IMR-90 (cell line): Measurements from ENCODE around the gene EHD4. TPM values are rescaled to one million over a fixed set of nuclear protein-coding genes. Genes with fewer than 3 reads are reported as not detected.

ENCODE experiments used
- ATAC-seq: fragments of 200-7000 bp; cut with Tn5 transposase; 2 replicates; pipeline ENCODE4 v1.9.1; 2020; ENCODE audit warnings: low read depth, mild to moderate bottlenecking, moderate library complexity
- BruUV-seq: library from RNA; stranded (reverse); fragments of 400-500 nt; replicated peaks from 2 replicates; lab custom pipeline; 2021; lab: Mats Ljungman, UMichigan
- CTCF ChIA-PET: fragments of 300-600 bp; formaldehyde crosslinking; extraction: SDS; loops from one replicate; lab custom pipeline; 2021; ENCODE audit warnings: antibody characterized with exemption; lab: Yijun Ruan, JAX
- POLR2A ChIA-PET: fragments of 300-600 bp; sonication (Branson Sonifier 250); formaldehyde crosslinking; loops from one replicate; lab custom pipeline; 2022; ENCODE audit warnings: antibody characterized with exemption; ENCODE audit not compliant: unreplicated experiment; lab: Charles Lee
- DNase-seq: peaks from one replicate; pipeline ENCODE4 v3.0.0; 2013
- H2AFZ ChIP-seq: replicated peaks from 2 replicates; pipeline ENCODE3; 2013; ENCODE audit warnings: low read length, mild to moderate bottlenecking; ENCODE audit not compliant: poor library complexity
- H2AK5ac ChIP-seq: 2 replicates; pipeline ENCODE4 v1.6.1; 2013; ENCODE audit warnings: low read depth, low read length, inconsistent platforms
- H2AK9ac ChIP-seq: replicated peaks from 2 replicates; pipeline ENCODE3; 2013; ENCODE audit warnings: mild to moderate bottlenecking, low read depth, low read length, moderate library complexity; ENCODE audit not compliant: poor library complexity
- H2BK120ac ChIP-seq: 2 replicates; pipeline ENCODE4 v1.6.1; 2013; ENCODE audit warnings: low read depth, low read length, inconsistent platforms
- H2BK15ac ChIP-seq: 3 replicates; pipeline ENCODE4 v1.6.1; 2013; ENCODE audit warnings: low read depth, low read length, inconsistent platforms
- H2BK20ac ChIP-seq: 2 replicates; pipeline ENCODE4 v1.6.1; 2013; ENCODE audit warnings: low read depth, mild to moderate bottlenecking, inconsistent platforms, low read length, moderate library complexity
- H2BK5ac ChIP-seq: 2 replicates; pipeline ENCODE4 v1.6.1; 2013; ENCODE audit warnings: mild to moderate bottlenecking, low read depth, low read length, inconsistent platforms; ENCODE audit not compliant: poor library complexity, severe bottlenecking
- H3K14ac ChIP-seq: replicated peaks from 2 replicates; pipeline ENCODE4 v1.6.1; 2013; ENCODE audit warnings: low read depth, low read length, inconsistent platforms
- H3K18ac ChIP-seq: 2 replicates; pipeline ENCODE4 v1.6.1; 2013; ENCODE audit warnings: low read depth, low read length, control low read depth
- H3K23ac ChIP-seq: 2 replicates; pipeline ENCODE4 v1.6.1; 2013; ENCODE audit warnings: low read depth, low read length, inconsistent platforms
- H3K27ac ChIP-seq: 2 replicates; pipeline ENCODE4 v1.5.1; 2013; ENCODE audit warnings: mild to moderate bottlenecking, control low read depth, low read length; ENCODE audit not compliant: insufficient read depth
- H3K27me3 ChIP-seq: 2 replicates; pipeline ENCODE4 v1.6.1; 2013; ENCODE audit warnings: low read length; ENCODE audit not compliant: control insufficient read depth, insufficient read depth
- H3K36me3 ChIP-seq: 2 replicates; pipeline ENCODE4 v1.6.1; 2013; ENCODE audit warnings: low read length, mixed read lengths; ENCODE audit not compliant: control insufficient read depth, insufficient read depth
- H3K4ac ChIP-seq: 2 replicates; pipeline ENCODE4 v1.6.1; 2013; ENCODE audit warnings: low read depth, low read length, inconsistent platforms
- H3K4me1 ChIP-seq: 2 replicates; pipeline ENCODE4 v1.6.1; 2013; ENCODE audit warnings: low read length, mixed read lengths; ENCODE audit not compliant: control insufficient read depth, insufficient read depth
- H3K4me2 ChIP-seq: 2 replicates; pipeline ENCODE4 v1.6.1; 2013; ENCODE audit warnings: low read depth, mild to moderate bottlenecking, control low read depth, low read length, moderate library complexity
- H3K4me3 ChIP-seq: 2 replicates; pipeline ENCODE4 v1.5.1; 2013; ENCODE audit warnings: low read depth, mild to moderate bottlenecking, control low read depth, low read length, moderate library complexity; ENCODE audit not compliant: insufficient read depth
- H3K56ac ChIP-seq: 2 replicates; pipeline ENCODE4 v1.6.1; 2013; ENCODE audit warnings: low read length, inconsistent platforms; ENCODE audit not compliant: insufficient read depth; ENCODE audit errors: extremely low read depth
- H3K79me1 ChIP-seq, 2 experiments: 2 replicates each; pipeline ENCODE4 v1.6.1; 2013; ENCODE audit warnings: low read length in 2 of 2, inconsistent platforms in 1 of 2, low read depth in 1 of 2
- H3K9ac ChIP-seq: 2 replicates; pipeline ENCODE4 v1.6.1; 2013; ENCODE audit warnings: low read depth, low read length, control low read depth
- H3K9me1 ChIP-seq: 2 replicates; pipeline ENCODE4 v1.6.1; 2013; ENCODE audit warnings: low read length, inconsistent platforms; ENCODE audit not compliant: insufficient read depth
- H3K9me3 ChIP-seq: 2 replicates; pipeline ENCODE4 v1.6.1; 2013; ENCODE audit warnings: low read length; ENCODE audit not compliant: control insufficient read depth, insufficient read depth
- H4K20me1 ChIP-seq: 2 replicates; pipeline ENCODE4 v1.6.1; 2013; ENCODE audit warnings: low read length, inconsistent platforms; ENCODE audit not compliant: insufficient read depth
- H4K5ac ChIP-seq: 2 replicates; pipeline ENCODE4 v1.6.1; 2013; ENCODE audit warnings: mild to moderate bottlenecking, low read depth, low read length, control low read depth
- H4K8ac ChIP-seq, 2 experiments: 2 replicates each; pipeline ENCODE4 v1.6.1; 2013; ENCODE audit warnings: low read depth in 2 of 2, low read length in 2 of 2, control low read depth in 1 of 2, inconsistent platforms in 1 of 2
- H4K91ac ChIP-seq: 2 replicates; pipeline ENCODE4 v1.6.1; 2013; ENCODE audit warnings: low read depth, low read length, inconsistent platforms; ENCODE audit not compliant: insufficient read depth
- BHLHE40 ChIP-seq: fragments of 150-350 bp; IDR thresholded peaks from 2 replicates; pipeline ENCODE4 v1.6.1; 2016; ENCODE audit warnings: mild to moderate bottlenecking, low read depth, low read length
- CEBPB ChIP-seq: IDR thresholded peaks from 2 replicates; pipeline ENCODE4 v1.6.1; 2012; ENCODE audit warnings: low read depth, low read length, improper control_type of control experiment
- CHD1 ChIP-seq: IDR thresholded peaks from 2 replicates; pipeline ENCODE4 v1.6.1; 2012; ENCODE audit warnings: low read depth, low read length, improper control_type of control experiment
- CTCF ChIP-seq: conservative IDR thresholded peaks from 2 replicates; pipeline ENCODE4 v1.5.1; 2012; ENCODE audit warnings: mild to moderate bottlenecking, low read depth, low read length, improper control_type of control experiment
- ELK1 ChIP-seq: fragments of 150-350 bp; IDR thresholded peaks from 2 replicates; pipeline ENCODE4 v1.6.1; 2016; ENCODE audit warnings: low read depth, mild to moderate bottlenecking, low read length, moderate library complexity, borderline replicate concordance
- FOS ChIP-seq: fragments of 150-350 bp; IDR thresholded peaks from 2 replicates; pipeline ENCODE4 v1.6.1; 2016; ENCODE audit warnings: low read depth, low read length
- MAFK ChIP-seq: IDR thresholded peaks from 2 replicates; pipeline ENCODE4 v1.6.1; 2012; ENCODE audit warnings: low read depth, low read length, improper control_type of control experiment
- MAZ ChIP-seq: IDR thresholded peaks from 2 replicates; pipeline ENCODE4 v1.6.1; 2012; ENCODE audit warnings: low read depth, mild to moderate bottlenecking, low read length, improper control_type of control experiment, moderate library complexity, borderline replicate concordance
- MXI1 ChIP-seq: IDR thresholded peaks from 2 replicates; pipeline ENCODE4 v1.6.1; 2012; ENCODE audit warnings: low read depth, mild to moderate bottlenecking, low read length, moderate library complexity, borderline replicate concordance
- NFE2L2 ChIP-seq: fragments of 150-350 bp; IDR thresholded peaks from 2 replicates; pipeline ENCODE4 v1.6.1; 2016; ENCODE audit warnings: low read depth, mild to moderate bottlenecking, low read length
- POLR2A ChIP-seq: IDR thresholded peaks from 2 replicates; pipeline ENCODE4 v1.6.1; 2012; ENCODE audit warnings: mild to moderate bottlenecking, low read depth, low read length
- RAD21 ChIP-seq: IDR thresholded peaks from 2 replicates; pipeline ENCODE4 v1.6.1; 2012; ENCODE audit warnings: low read length, improper control_type of control experiment
- RCOR1 ChIP-seq: IDR thresholded peaks from 2 replicates; pipeline ENCODE4 v1.6.1; 2012; ENCODE audit warnings: mild to moderate bottlenecking, low read length, improper control_type of control experiment; ENCODE audit not compliant: insufficient replicate concordance
- RFX5 ChIP-seq: IDR thresholded peaks from 2 replicates; pipeline ENCODE4 v1.8.0; 2012; ENCODE audit warnings: low read depth, mild to moderate bottlenecking, low read length, moderate library complexity
- SMC3 ChIP-seq: fragments of 150-350 bp; IDR thresholded peaks from 2 replicates; pipeline ENCODE4 v1.6.1; 2016; ENCODE audit warnings: low read depth, mild to moderate bottlenecking, antibody characterized with exemption, low read length, moderate library complexity
- USF2 ChIP-seq: fragments of 150-350 bp; IDR thresholded peaks from 2 replicates; pipeline ENCODE4 v1.6.1; 2017; ENCODE audit warnings: mild to moderate bottlenecking, antibody characterized with exemption, low read length, low read depth
- WGBS, 2 experiments: methylation state at CpG; one replicate each; pipeline versions ENCODE4 v1.1.5 to v1.1.7; 2013; ENCODE audit warnings: missing lambda C conversion rate in 2 of 2; ENCODE audit not compliant: insufficient read length in 1 of 2; ENCODE audit errors: extremely low coverage in 2 of 2; 5-methylcytosine and 5-hydroxymethylcytosine counted together
- dilution Hi-C: fragments of 300-500 bp; cut with HindIII; formaldehyde crosslinking; loops from one replicate; pipeline ENCODE4 v1.14.3; 2018; ENCODE audit warnings: low sequenced_read_pairs; ENCODE audit not compliant: unreplicated experiment
- in situ Hi-C: fragments of 300-500 bp; cut with MboI; formaldehyde crosslinking; loops from 3 replicates; pipeline ENCODE4 v1.14.3; 2019; ENCODE audit warnings: low sequenced_read_pairs, inconsistent platforms, mixed read lengths
- intact Hi-C: fragments of 100-400 bp; cut with micrococcal nuclease; formaldehyde crosslinking; loops from 2 replicates; pipeline ENCODE4 v1.10.0; 2022
- polyA plus RNA-seq, 3 experiments: library from polyadenylated mRNA; depleted of rRNA; stranded (reverse); fragments of >200 nt; gene quantifications; 2 replicates each; pipeline ENCODE4 v1.2.3, GENCODE V29; 2012; ENCODE audit warnings: low replicate concordance in 1 of 3
- total RNA-seq: library from RNA; depleted of rRNA; stranded (reverse); fragments of >200 nt; gene quantifications from 2 replicates; pipeline ENCODE4 v1.2.3, GENCODE V29; 2012

Gene EHD4
- total and polyA plus RNA-seq, 2 of the 4 experiments (the other 2 are of a cell fraction) = 21.0 to 29.0 TPM

GRCh38 chr15:41874736-41875135, 97.6 kb downstream of the EHD4 start:
- H2AK9ac ChIP-seq = no peak overlapping the region
- WGBS, 2 experiments = 73% methylated on average over 10 of the region's 12 CpGs; no CpG with 5 or more reads in 1 of the 2 experiments
- H3K27ac ChIP-seq = no peak overlapping the region
- H3K56ac ChIP-seq = no peak overlapping the region
- H2BK15ac ChIP-seq = no peak overlapping the region
- H2AK5ac ChIP-seq = no peak overlapping the region
- H3K23ac ChIP-seq = no peak overlapping the region
- no peak overlapping the region for H4K8ac ChIP-seq
- no peak overlapping the region for H2BK5ac ChIP-seq
- H3K9me3 ChIP-seq = no peaks in the 10 kb centered on the region
- peaks cover 2% of the 10 kb centered on the region; the same call in 1 of the 2 replicates for H3K4me1 ChIP-seq
- no peak overlapping the region for H3K9ac ChIP-seq
- H3K14ac ChIP-seq = no peak overlapping the region
- H3K4me2 ChIP-seq = no peak overlapping the region
- TF ChIP-seq RAD21 = no peak
- no peak for TF ChIP-seq BHLHE40
- TF ChIP-seq MXI1 = no peak
- no peak for TF ChIP-seq ELK1
- no peak for TF ChIP-seq USF2
- no peak for TF ChIP-seq RCOR1
- TF ChIP-seq NFE2L2 = no peak
- TF ChIP-seq POLR2A = no peak
- no peak for TF ChIP-seq CEBPB
- no peak for TF ChIP-seq MAFK
- TF ChIP-seq CTCF = no peak
- no peak for TF ChIP-seq CHD1
- no peak for TF ChIP-seq RFX5
- TF ChIP-seq SMC3 = no peak
- TF ChIP-seq MAZ = no peak
- TF ChIP-seq FOS = no peak
- H3K4me3 ChIP-seq = no peak overlapping the region
- no peaks in the 10 kb centered on the region for H3K79me1 ChIP-seq
- no peak overlapping the region for H4K91ac ChIP-seq
- intact Hi-C loops = no loop called here
- H4K20me1 ChIP-seq = peaks cover 3% of the 10 kb centered on the region; the same call in 1 of the 2 replicates
- dilution Hi-C loops = no loop called here
- DNase-seq (no peak), ATAC-seq (no peak)
- ChIA-PET CTCF (no interaction called here), POLR2A (no interaction called here)
- 0 out of 2 replicates have a peak, but pooled peaks cover 2% of the 10 kb centered on the region for H3K9me1 ChIP-seq
- H3K27me3 ChIP-seq = peaks cover 27% of the 10 kb centered on the region; the same call in 1 of the 2 replicates
- no peaks in the 10 kb centered on the region for H3K36me3 ChIP-seq
- H3K4ac ChIP-seq = no peak overlapping the region
- no peak overlapping the region for H3K18ac ChIP-seq
- H4K5ac ChIP-seq = no peak overlapping the region
- H2AFZ ChIP-seq = no peak overlapping the region
- in situ Hi-C loops = no loop called here
- no TSS peak for BruUV-seq
- H2BK120ac ChIP-seq = no peak overlapping the region
- no peak overlapping the region for H2BK20ac ChIP-seq
